ENCODE measurements around the gene CBLB. TPM values are rescaled to one million over a fixed set of nuclear protein-coding genes. Genes with fewer than 3 reads are reported as not detected.

CBLB gene
- total and polyA plus RNA-seq, 2 of the 4 experiments (the other 2 are of a cell fraction) = 10.1 to 20.1 TPM

GRCh38 chr3:105618556-105618955 lies 250.3 kb downstream of the CBLB start:
- H3K9me1 ChIP-seq (ENCODE audit: insufficient read depth, low read length) = no peaks in the 10 kb centered on the region; the same call in 1 of the 2 replicates
- ATAC-seq (ENCODE audit: low read depth) (no peak), DNase-seq (no peak)
- no peaks in the 10 kb centered on the region for H4K20me1 ChIP-seq (ENCODE audit: insufficient read depth, low read length)
- no peak overlapping the region for H2BK20ac ChIP-seq (ENCODE audit: low read depth, low read length)
- no peak for TF ChIP-seq RAD21 (IDR thresholded peaks at IDR 0.05; ENCODE audit: low read length)
- TF ChIP-seq CEBPB (IDR thresholded peaks at IDR 0.05; ENCODE audit: low read depth, low read length) = no peak
- no peak for TF ChIP-seq ELK1 (IDR thresholded peaks at IDR 0.05; ENCODE audit: borderline replicate concordance, low read depth, low read length)
- TF ChIP-seq RFX5 (IDR thresholded peaks at IDR 0.05; ENCODE audit: low read depth, low read length) = no peak
- no peak for TF ChIP-seq USF2 (IDR thresholded peaks at IDR 0.05; ENCODE audit: low read depth, low read length)
- TF ChIP-seq NFE2L2 (IDR thresholded peaks at IDR 0.05; ENCODE audit: low read depth, low read length) = no peak
- no peak for TF ChIP-seq SMC3 (IDR thresholded peaks at IDR 0.05; ENCODE audit: low read depth, low read length)
- TF ChIP-seq CHD1 (IDR thresholded peaks at IDR 0.05; ENCODE audit: low read depth, low read length) = no peak
- TF ChIP-seq FOS (IDR thresholded peaks at IDR 0.05; ENCODE audit: low read depth, low read length) = no peak
- no peak for TF ChIP-seq MAFK (IDR thresholded peaks at IDR 0.05; ENCODE audit: low read depth, low read length)
- TF ChIP-seq MAZ (IDR thresholded peaks at IDR 0.05; ENCODE audit: borderline replicate concordance, low read depth, low read length) = no peak
- no peak for TF ChIP-seq MXI1 (IDR thresholded peaks at IDR 0.05; ENCODE audit: borderline replicate concordance, low read depth, low read length)
- no peak for TF ChIP-seq POLR2A (IDR thresholded peaks at IDR 0.05; ENCODE audit: low read depth, low read length)
- TF ChIP-seq BHLHE40 (IDR thresholded peaks at IDR 0.05; ENCODE audit: low read depth, low read length) = no peak
- TF ChIP-seq CTCF (conservative IDR thresholded peaks at IDR 0.05; ENCODE audit: low read depth, low read length) = no peak
- TF ChIP-seq RCOR1 (IDR thresholded peaks at IDR 0.05; ENCODE audit: insufficient replicate concordance, low read length) = no peak
- intact Hi-C loops (cut with micrococcal nuclease) (no loop called here), dilution Hi-C loops (cut with HindIII; ENCODE audit: low sequenced_read_pairs, unreplicated experiment) (no loop called here), in situ Hi-C loops (cut with MboI; ENCODE audit: low sequenced_read_pairs) (no loop called here)
- H4K8ac ChIP-seq (ENCODE audit: low read depth in 2 of 2, low read length in 2 of 2) = no peak overlapping the region
- no peak overlapping the region for H2BK120ac ChIP-seq (ENCODE audit: low read depth, low read length)
- BruUV-seq (replicated peaks) = no TSS peak
- H3K56ac ChIP-seq (ENCODE audit: extremely low read depth, insufficient read depth, low read length) = no peak overlapping the region
- no peak overlapping the region for H2BK5ac ChIP-seq (ENCODE audit: low read depth, low read length, poor library complexity, severe bottlenecking)
- no peaks in the 10 kb centered on the region for H3K27me3 ChIP-seq (ENCODE audit: control insufficient read depth, insufficient read depth, low read length)
- POLR2A ChIA-PET (ENCODE audit: unreplicated experiment) = no interaction called here
- H4K91ac ChIP-seq (ENCODE audit: insufficient read depth, low read depth, low read length) = no peak overlapping the region
- CTCF ChIA-PET = interaction anchor here (0.6 kb wide), 1 partner anchor 66 kb away, joined by 4 read pairs; no protein-coding TSS in a partner anchor
- no peaks in the 10 kb centered on the region for H3K36me3 ChIP-seq (ENCODE audit: control insufficient read depth, insufficient read depth, low read length)
- no peak overlapping the region for H2BK15ac ChIP-seq (ENCODE audit: low read depth, low read length)
- no peaks in the 10 kb centered on the region for H3K79me1 ChIP-seq (ENCODE audit: low read depth in 1 of 2, low read length in 2 of 2)
- H3K27ac ChIP-seq (ENCODE audit: insufficient read depth, low read length) = no peak overlapping the region
- H2AK9ac ChIP-seq (replicated peaks; ENCODE audit: low read depth, low read length, poor library complexity) = no peak overlapping the region
- H3K4me2 ChIP-seq (ENCODE audit: low read depth, low read length) = no peak overlapping the region
- H2AFZ ChIP-seq (replicated peaks; ENCODE audit: low read length, poor library complexity) = peak overlapping the region; percentile 63
- H3K23ac ChIP-seq (ENCODE audit: low read depth, low read length) = no peak overlapping the region
- H3K18ac ChIP-seq (ENCODE audit: low read depth, low read length) = no peak overlapping the region
- no peak overlapping the region for H3K14ac ChIP-seq (replicated peaks; ENCODE audit: low read depth, low read length)
- H2AK5ac ChIP-seq (ENCODE audit: low read depth, low read length) = no peak overlapping the region
- H3K4me3 ChIP-seq (ENCODE audit: insufficient read depth, low read depth, low read length) = no peak overlapping the region
- H4K5ac ChIP-seq (ENCODE audit: low read depth, low read length) = no peak overlapping the region
- H3K4ac ChIP-seq (ENCODE audit: low read depth, low read length) = no peak overlapping the region
- H3K9ac ChIP-seq (ENCODE audit: low read depth, low read length) = no peak overlapping the region
- WGBS, 2 experiments (ENCODE audit: extremely low coverage in 2 of 2, insufficient read length in 1 of 2) = no CpG with 5 or more reads among the region's 5 CpGs
- no peaks in the 10 kb centered on the region for H3K4me1 ChIP-seq (ENCODE audit: control insufficient read depth, insufficient read depth, low read length)
- H3K9me3 ChIP-seq (ENCODE audit: control insufficient read depth, insufficient read depth, low read length) = no peaks in the 10 kb centered on the region
